Measurements from ENCODE around the gene PDCD11.

Gene PDCD11

GRCh38 chr10:103428989-103429643 is 32.7 kb downstream of the PDCD11 start:
- Histone ChIP-seq H4K20me1 (ENCODE audit: insufficient read depth, low read length) (no peaks in the 10 kb centered on the region), H3K79me2 (ENCODE audit: low read length) (0 out of 2 replicates have a peak, but pooled peaks cover 2% of the 10 kb centered on the region), H3K27ac (ENCODE audit: low read length) (no peak overlapping the region), H3K4me1 (ENCODE audit: low read length) (no peaks in the 10 kb centered on the region), H3K4me3 (ENCODE audit: low read length) (no peak overlapping the region), H3K27me3 (replicated peaks; ENCODE audit: insufficient read depth, low read length) (no peaks in the 10 kb centered on the region), H3K4me2 (ENCODE audit: low read depth, low read length) (no peak overlapping the region), H3K9me3 (replicated peaks; ENCODE audit: insufficient read depth, low read length) (no peaks in the 10 kb centered on the region), H3K9ac (ENCODE audit: low read length) (no peak overlapping the region), H3F3A (ENCODE audit: insufficient read depth, low read length) (no peaks in the 10 kb centered on the region), H2AFZ (ENCODE audit: low read length) (no peak overlapping the region), H3K36me3 (replicated peaks; ENCODE audit: insufficient read depth, low read length) (peaks cover 10% of the 10 kb centered on the region), H3K9me2 (replicated peaks; ENCODE audit: insufficient read depth, low read length) (no peaks in the 10 kb centered on the region)
- no peak for TF ChIP-seq EZH2 (optimal IDR thresholded peaks at IDR 0.05; ENCODE audit: low read depth, low read length)
- no peak for TF ChIP-seq CTCF (IDR thresholded peaks at IDR 0.05; ENCODE audit: low read length)
- TF ChIP-seq EZH2phosphoT487 (IDR thresholded peaks at IDR 0.05; ENCODE audit: low read length): no peak
- no peak for DNase-seq

- Histone ChIP-seq H3K36me3 (replicated peaks; ENCODE audit: insufficient read depth, low read length) (peaks cover 8% of the 10 kb centered on the region), H3K9me2 (replicated peaks; ENCODE audit: insufficient read depth, low read length) (no peaks in the 10 kb centered on the region), H3K4me2 (ENCODE audit: low read depth, low read length) (no peak overlapping the region), H4K20me1 (ENCODE audit: insufficient read depth, low read length) (no peaks in the 10 kb centered on the region), H3K9ac (ENCODE audit: low read length) (no peak overlapping the region), H3K27ac (ENCODE audit: low read length) (no peak overlapping the region), H3F3A (ENCODE audit: insufficient read depth, low read length) (no peaks in the 10 kb centered on the region), H3K27me3 (replicated peaks; ENCODE audit: insufficient read depth, low read length) (no peaks in the 10 kb centered on the region), H3K4me1 (ENCODE audit: low read length) (no peaks in the 10 kb centered on the region), H3K4me3 (ENCODE audit: low read length) (no peak overlapping the region), H3K79me2 (ENCODE audit: low read length) (0 out of 2 replicates have a peak, but pooled peaks cover 2% of the 10 kb centered on the region), H2AFZ (ENCODE audit: low read length) (no peak overlapping the region), H3K9me3 (replicated peaks; ENCODE audit: insufficient read depth, low read length) (no peaks in the 10 kb centered on the region)
- DNase-seq: no peak
- TF ChIP-seq EZH2phosphoT487 (IDR thresholded peaks at IDR 0.05; ENCODE audit: low read length): no peak
- TF ChIP-seq EZH2 (optimal IDR thresholded peaks at IDR 0.05; ENCODE audit: low read depth, low read length): no peak
- TF ChIP-seq CTCF (IDR thresholded peaks at IDR 0.05; ENCODE audit: low read length): no peak
Observed at GRCh38 chr10:103429647-103430046, 33.2 kb downstream of the PDCD11 start.

GRCh38 chr10:103431902-103432301 is 35.5 kb downstream of the PDCD11 start:
- H3K9ac ChIP-seq (ENCODE audit: low read length): no peak overlapping the region
- H3K4me1 ChIP-seq (ENCODE audit: low read length): no peaks in the 10 kb centered on the region
- H3K79me2 ChIP-seq (ENCODE audit: low read length): no peaks in the 10 kb centered on the region
- DNase-seq: no peak
- no peak overlapping the region for H2AFZ ChIP-seq (ENCODE audit: low read length)
- H3K4me3 ChIP-seq (ENCODE audit: low read length): no peak overlapping the region
- TF ChIP-seq EZH2 (optimal IDR thresholded peaks at IDR 0.05; ENCODE audit: low read depth, low read length) (no peak), CTCF (IDR thresholded peaks at IDR 0.05; ENCODE audit: low read length) (no peak), EZH2phosphoT487 (IDR thresholded peaks at IDR 0.05; ENCODE audit: low read length) (no peak)
- H3K4me2 ChIP-seq (ENCODE audit: low read depth, low read length): no peak overlapping the region
- H3K9me3 ChIP-seq (replicated peaks; ENCODE audit: insufficient read depth, low read length): no peaks in the 10 kb centered on the region
- H3K27ac ChIP-seq (ENCODE audit: low read length): no peak overlapping the region
- no peaks in the 10 kb centered on the region for H3F3A ChIP-seq (ENCODE audit: insufficient read depth, low read length)
- H3K27me3 ChIP-seq (replicated peaks; ENCODE audit: insufficient read depth, low read length): no peaks in the 10 kb centered on the region
- H3K36me3 ChIP-seq (replicated peaks; ENCODE audit: insufficient read depth, low read length): peaks cover 6% of the 10 kb centered on the region
- H3K9me2 ChIP-seq (replicated peaks; ENCODE audit: insufficient read depth, low read length): no peaks in the 10 kb centered on the region
- H4K20me1 ChIP-seq (ENCODE audit: insufficient read depth, low read length): no peaks in the 10 kb centered on the region
